ENCODE data around the gene REV3L. TPM values are rescaled to one million over a fixed set of nuclear protein-coding genes. Genes with fewer than 3 reads are reported as not detected.

Gene REV3L
- total and polyA plus RNA-seq, 2 of the 8 experiments (the other 6 are each of a cell fraction or from before 2014, with no cell fraction given), result 2.1 to 6.6 TPM

Other genes starting within 250 kb of the REV3L start
- 20.5 and 20.6 TPM in 2 replicates for gene TRAF3IP2, start 122.7 kb upstream of the REV3L start, total RNA-seq (2021; fragmentation: NEBNext Ultra II Directional; extraction: Animal tissue kit (Norgen Biotek cat#: 25700))
- gene TRAF3IP2, start 122.7 kb upstream of the REV3L start, polyA plus RNA-seq (2011; rRNA removed), result 17.4 and 19.7 TPM in 2 replicates

Measured in H1 (cell line).